HCT116 (cell line): ENCODE measurements around the gene SMG6. TPM values are rescaled to one million over a fixed set of nuclear protein-coding genes. Genes with fewer than 3 reads are reported as not detected.

ENCODE experiments used
- ATAC-seq: fragments of 200-7000 bp; cut with Tn5 transposase; 2 replicates; pipeline ENCODE4 v1.9.1; 2020; ENCODE audit warnings: mild to moderate bottlenecking, moderate library complexity
- BruUV-seq: library from RNA; stranded (reverse); fragments of 400-500 nt; replicated peaks from 2 replicates; lab custom pipeline; 2021; lab: Mats Ljungman, UMichigan
- CTCF ChIA-PET: fragments of 300-600 bp; sonication (Branson Sonifier 250); formaldehyde crosslinking; loops from one replicate; lab custom pipeline; 2021; ENCODE audit warnings: antibody characterized with exemption; lab: Charles Lee
- POLR2A ChIA-PET: fragments of 300-600, 350-600 bp; sonication (Branson Sonifier 250); formaldehyde crosslinking; loops from one replicate; lab custom pipeline; 2021; ENCODE audit warnings: antibody characterized with exemption; lab: Charles Lee
- RAD21 ChIA-PET, 2 experiments: fragments of 300-600 bp; sonication (Branson Sonifier 250); formaldehyde crosslinking; loops; one replicate each; lab custom pipeline; 2023; ENCODE audit warnings: low total read pairs in 2 of 2; ENCODE audit not compliant: uncharacterized antibody in 2 of 2, unreplicated experiment in 2 of 2, low non-redundant PET in 1 of 2; lab: Charles Lee
- DNase-seq: peaks from one replicate; pipeline ENCODE4 v3.0.0-alpha.2; 2010; ENCODE audit warnings: low read depth, low spot score
- H2AFZ ChIP-seq: fragments of 200-600 bp; shearing (Covaris generic), sonication (generic); 2 replicates; pipeline ENCODE4 v1.6.1; 2017; ENCODE audit warnings: low read depth, mixed run types, mixed read lengths, antibody characterized with exemption, low read length; ENCODE audit not compliant: poor library complexity, severe bottlenecking
- H3K27ac ChIP-seq: 2 replicates; pipeline ENCODE4 v1.5.1; 2012; ENCODE audit warnings: low read depth, low read length
- H3K27me3 ChIP-seq: fragments of 200-600 bp; sonication (generic); 2 replicates; pipeline ENCODE4 v1.6.1; 2016; ENCODE audit warnings: mixed run types, low read length, mixed read lengths; ENCODE audit not compliant: insufficient read depth
- H3K36me3 ChIP-seq, 2 experiments: fragments of 200-500 bp in 1 of 2; fragments of 200-600 bp in 1 of 2; sonication (Bioruptor generic) in 1 of 2; sonication (generic) in 1 of 2; 2 replicates each; pipeline versions ENCODE4 v1.5.1 to v1.6.1; 2014 to 2016; ENCODE audit warnings: low read length in 2 of 2, inconsistent platforms in 1 of 2, mixed read lengths in 1 of 2, mixed run types in 1 of 2; ENCODE audit not compliant: insufficient read depth in 2 of 2, control insufficient read depth in 1 of 2
- H3K4me1 ChIP-seq, 2 experiments: fragments of 200-600 bp in 1 of 2; sonication (generic) in 1 of 2; 2 replicates each; pipeline versions ENCODE4 v1.5.1 to v1.6.1; 2012 to 2017; ENCODE audit warnings: low read length in 2 of 2, inconsistent platforms in 1 of 2, mild to moderate bottlenecking in 1 of 2, mixed read lengths in 1 of 2, mixed run types in 1 of 2, moderate library complexity in 1 of 2; ENCODE audit not compliant: insufficient read depth in 2 of 2, control insufficient read depth in 1 of 2
- H3K4me2 ChIP-seq: fragments of 200-600 bp; sonication (generic); 2 replicates; pipeline ENCODE4 v1.6.1; 2017; ENCODE audit warnings: mixed run types, low read length, mixed read lengths
- H3K4me3 ChIP-seq, 2 experiments: fragments of 200-600 bp in 1 of 2; sonication (generic) in 1 of 2; replicated peaks in 1 of 2; 2 replicates each; pipeline ENCODE4 v1.5.1; 2011 to 2016; ENCODE audit warnings: low read length in 2 of 2, control low read depth in 1 of 2, low read depth in 1 of 2, mild to moderate bottlenecking in 1 of 2, mixed read lengths in 1 of 2, mixed run types in 1 of 2
- H3K79me2 ChIP-seq: fragments of 200-600 bp; sonication (generic); 2 replicates; pipeline ENCODE4 v1.6.1; 2017; ENCODE audit warnings: mild to moderate bottlenecking, mixed run types, low read length, moderate library complexity, mixed read lengths; ENCODE audit not compliant: insufficient read depth
- H3K9ac ChIP-seq: fragments of 200-600 bp; sonication (generic); 2 replicates; pipeline ENCODE4 v1.6.1; 2016; ENCODE audit warnings: low read length, mixed read lengths
- H3K9me2 ChIP-seq: fragments of 200-600 bp; sonication (generic), shearing (Covaris generic); 2 replicates; pipeline ENCODE4 v1.6.1; 2017; ENCODE audit warnings: mixed run types, mild to moderate bottlenecking, moderate library complexity; ENCODE audit not compliant: insufficient read depth
- H3K9me3 ChIP-seq, 2 experiments: fragments of 200-500 bp in 1 of 2; fragments of 200-600 bp in 1 of 2; sonication (Bioruptor generic) in 1 of 2; sonication (generic) in 1 of 2; 2 replicates each; pipeline ENCODE4 v1.6.1; 2014 to 2017; ENCODE audit warnings: low read length in 2 of 2, mixed read lengths in 2 of 2, inconsistent platforms in 1 of 2, low read depth in 1 of 2, mild to moderate bottlenecking in 1 of 2, mixed run types in 1 of 2, moderate library complexity in 1 of 2; ENCODE audit not compliant: control insufficient read depth in 1 of 2, insufficient read depth in 1 of 2
- H4K20me1 ChIP-seq: fragments of 200-600 bp; sonication (generic), shearing (Covaris generic); 2 replicates; pipeline ENCODE4 v1.6.1; 2017; ENCODE audit warnings: mixed run types, mild to moderate bottlenecking, moderate library complexity; ENCODE audit not compliant: insufficient read depth
- EGR1 ChIP-seq: IDR thresholded peaks from 2 replicates; pipeline ENCODE4 v1.6.1; 2012; ENCODE audit warnings: low read depth
- ELF1 ChIP-seq: IDR thresholded peaks from 2 replicates; pipeline ENCODE4 v1.6.1; 2012; ENCODE audit warnings: low read depth, borderline replicate concordance
- FOSL1 ChIP-seq: IDR thresholded peaks from 2 replicates; pipeline ENCODE4 v1.6.1; 2012; ENCODE audit warnings: low read depth
- JUND ChIP-seq: IDR thresholded peaks from 2 replicates; pipeline ENCODE4 v1.6.1; 2012
- POLR2A ChIP-seq: IDR thresholded peaks from 2 replicates; pipeline ENCODE4 v1.7.0; 2011; ENCODE audit warnings: borderline replicate concordance; ENCODE audit not compliant: insufficient read depth, insufficient read length; ENCODE audit errors: extremely low read depth
- POLR2AphosphoS5 ChIP-seq: IDR thresholded peaks from 2 replicates; pipeline ENCODE4 v1.6.1; 2011; ENCODE audit warnings: mild to moderate bottlenecking, low read depth, low read length, moderate library complexity
- SIN3A ChIP-seq: IDR thresholded peaks from 2 replicates; pipeline ENCODE4 v1.6.1; 2012; ENCODE audit warnings: low read depth
- SP1 ChIP-seq: IDR thresholded peaks from 2 replicates; pipeline ENCODE4 v1.6.1; 2012; ENCODE audit warnings: low read depth
- YY1 ChIP-seq: IDR thresholded peaks from 2 replicates; pipeline ENCODE4 v1.6.1; 2011; ENCODE audit warnings: low read length, low read depth, moderate library complexity, mild to moderate bottlenecking; ENCODE audit not compliant: insufficient replicate concordance; ENCODE audit errors: extremely low read depth
- ZFX ChIP-seq: fragments of 450-650 bp; IDR thresholded peaks from 2 replicates; pipeline ENCODE4 v1.6.1; 2017
- ZNF274 ChIP-seq: fragments of 200-500 bp; sonication (Bioruptor generic); IDR thresholded peaks from 2 replicates; pipeline ENCODE4 v1.6.1; 2014; ENCODE audit warnings: mild to moderate bottlenecking, low read depth, low read length, inconsistent platforms
- intact Hi-C: fragments of 100-400 bp; cut with micrococcal nuclease; formaldehyde crosslinking; loops from 2 replicates; pipeline ENCODE4 v1.10.0; 2022
- total RNA-seq: library from RNA; stranded (reverse); gene quantifications from one replicate; pipeline ENCODE4 v1.2.1, GENCODE V29; 2021; ENCODE audit not compliant: unreplicated experiment
- TF ChIP-seq, protein P1 (sequence below): IDR thresholded peaks from 2 replicates; pipeline ENCODE4 v1.6.1; 2011; ENCODE audit warnings: mild to moderate bottlenecking, low read length, moderate library complexity; ENCODE audit not compliant: insufficient replicate concordance; ENCODE audit errors: extremely low read depth
- TF ChIP-seq, protein P2 (sequence below): IDR thresholded peaks from 2 replicates; pipeline ENCODE4 v1.6.1; 2012
- TF ChIP-seq, protein P3 (sequence below), 3 experiments: fragments of 200-600 bp in 1 of 3; sonication (generic) in 1 of 3; IDR thresholded peaks in 2 of 3; conservative IDR thresholded peaks in 1 of 3; 2 replicates each; pipeline ENCODE4 v1.5.1; 2012 to 2017; ENCODE audit warnings: low read depth in 2 of 3, low read length in 2 of 3, antibody characterized with exemption in 1 of 3, borderline replicate concordance in 1 of 3, control low read depth in 1 of 3, mild to moderate bottlenecking in 1 of 3, mixed read lengths in 1 of 3, mixed run types in 1 of 3, moderate library complexity in 1 of 3; ENCODE audit not compliant: insufficient read depth in 1 of 3

SMG6 gene
- total RNA-seq, 1 experiment from 2014 or later: 23.1 TPM

DNA sequence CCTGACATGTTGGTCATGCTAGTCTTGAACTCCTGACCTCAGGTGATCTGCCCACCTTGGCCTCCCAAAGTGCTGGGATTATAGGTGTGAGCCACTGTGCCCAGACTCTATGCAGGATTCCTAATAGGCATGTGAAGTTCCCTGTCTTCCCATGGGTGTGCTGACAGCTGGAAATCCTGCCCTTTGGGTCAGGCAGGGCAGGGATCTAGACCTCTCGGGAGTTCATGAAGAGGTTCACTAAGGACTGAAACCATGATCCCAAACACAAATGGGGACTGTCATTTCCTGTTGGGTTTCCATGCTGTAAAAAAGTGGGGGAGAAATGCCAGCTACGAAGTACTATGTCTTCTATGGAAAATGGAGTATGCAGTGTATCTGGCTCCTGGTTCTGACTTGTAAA lies 196.5 kb downstream of the SMG6 start:
- H3K4me1 ChIP-seq: peaks cover 8 to 16% of the 10 kb centered on the region in 2 experiments
- H3K4me3 ChIP-seq: no peak overlapping the region
- POLR2A ChIA-PET: no interaction called here
- no peak for TF ChIP-seq SIN3A
- TF ChIP-seq, protein P1, sequence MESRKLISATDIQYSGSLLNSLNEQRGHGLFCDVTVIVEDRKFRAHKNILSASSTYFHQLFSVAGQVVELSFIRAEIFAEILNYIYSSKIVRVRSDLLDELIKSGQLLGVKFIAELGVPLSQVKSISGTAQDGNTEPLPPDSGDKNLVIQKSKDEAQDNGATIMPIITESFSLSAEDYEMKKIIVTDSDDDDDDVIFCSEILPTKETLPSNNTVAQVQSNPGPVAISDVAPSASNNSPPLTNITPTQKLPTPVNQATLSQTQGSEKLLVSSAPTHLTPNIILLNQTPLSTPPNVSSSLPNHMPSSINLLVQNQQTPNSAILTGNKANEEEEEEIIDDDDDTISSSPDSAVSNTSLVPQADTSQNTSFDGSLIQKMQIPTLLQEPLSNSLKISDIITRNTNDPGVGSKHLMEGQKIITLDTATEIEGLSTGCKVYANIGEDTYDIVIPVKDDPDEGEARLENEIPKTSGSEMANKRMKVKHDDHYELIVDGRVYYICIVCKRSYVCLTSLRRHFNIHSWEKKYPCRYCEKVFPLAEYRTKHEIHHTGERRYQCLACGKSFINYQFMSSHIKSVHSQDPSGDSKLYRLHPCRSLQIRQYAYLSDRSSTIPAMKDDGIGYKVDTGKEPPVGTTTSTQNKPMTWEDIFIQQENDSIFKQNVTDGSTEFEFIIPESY: no peak
- no peak for TF ChIP-seq POLR2A
- TF ChIP-seq ZFX: no peak
- TF ChIP-seq FOSL1: no peak
- no peak for TF ChIP-seq ELF1
- TF ChIP-seq ZNF274: no peak
- no peak overlapping the region for H3K4me2 ChIP-seq
- no peaks in the 10 kb centered on the region; the same call in 1 of the 2 replicates for H4K20me1 ChIP-seq
- H3K9ac ChIP-seq: no peak overlapping the region
- H3K27ac ChIP-seq: no peak overlapping the region
- no peak for ATAC-seq
- BruUV-seq: no TSS peak
- no peak overlapping the region for H2AFZ ChIP-seq
- H3K9me3 ChIP-seq: no peaks in the 10 kb centered on the region
- CTCF ChIA-PET: no interaction called here
- no peak for DNase-seq
- no peaks in the 10 kb centered on the region for H3K27me3 ChIP-seq
- no peaks in the 10 kb centered on the region for H3K79me2 ChIP-seq
- no peaks in the 10 kb centered on the region for H3K9me2 ChIP-seq
- intact Hi-C loops: no loop called here
- RAD21 ChIA-PET: no interaction called here
- no peaks in the 10 kb centered on the region for H3K36me3 ChIP-seq

DNA sequence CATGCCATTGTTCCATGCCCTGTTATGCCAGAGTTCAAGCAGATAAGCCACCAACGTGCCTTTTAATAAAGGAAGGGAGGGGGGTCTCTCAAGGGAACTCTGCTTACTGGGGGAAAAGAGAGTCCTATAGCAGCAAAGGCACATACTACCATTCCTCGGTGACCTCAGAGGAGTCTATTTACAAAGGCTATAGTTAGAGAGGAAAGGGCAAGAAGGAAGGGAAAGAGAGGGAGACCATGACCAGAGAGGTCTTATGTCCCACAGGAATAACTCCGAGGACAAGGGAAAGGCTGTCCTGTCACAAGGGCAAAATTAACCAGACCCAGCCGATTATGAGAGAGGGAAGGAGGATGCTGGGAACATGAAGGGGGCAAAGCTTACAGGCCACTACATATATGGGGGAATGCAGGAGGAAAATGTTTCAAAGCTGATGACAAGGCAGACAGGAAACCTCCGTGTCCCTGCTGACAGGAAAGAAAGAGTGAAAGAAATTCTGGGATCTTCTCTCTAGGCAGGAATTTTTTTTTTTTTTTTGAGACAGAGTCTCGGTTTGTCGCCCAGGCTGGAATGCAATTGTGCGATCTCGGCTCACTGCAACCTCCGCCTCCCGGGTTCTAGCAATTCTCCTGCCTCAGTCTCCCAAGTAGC lies 197.2 kb downstream of the SMG6 start:
- ATAC-seq (no peak), DNase-seq (no peak)
- no TSS peak for BruUV-seq
- Histone ChIP-seq H3K4me3 (no peak overlapping the region), H3K36me3 (no peaks in the 10 kb centered on the region), H3K27me3 (no peaks in the 10 kb centered on the region), H3K4me1 (peaks cover 14 to 22% of the 10 kb centered on the region in 2 experiments), H4K20me1 (no peaks in the 10 kb centered on the region; the same call in 1 of the 2 replicates), H3K4me2 (no peak overlapping the region), H3K79me2 (no peaks in the 10 kb centered on the region), H3K9ac (no peak overlapping the region), H3K9me3 (no peaks in the 10 kb centered on the region), H3K9me2 (no peaks in the 10 kb centered on the region), H3K27ac (no peak overlapping the region), H2AFZ (no peak overlapping the region)
- ChIA-PET CTCF (no interaction called here), POLR2A (no interaction called here), RAD21 (no interaction called here)
- intact Hi-C loops: no loop called here
- TF ChIP-seq SP1 (no peak), YY1 (no peak), JUND (no peak), EGR1 (no peak), POLR2AphosphoS5 (no peak)
- TF ChIP-seq, protein P2, sequence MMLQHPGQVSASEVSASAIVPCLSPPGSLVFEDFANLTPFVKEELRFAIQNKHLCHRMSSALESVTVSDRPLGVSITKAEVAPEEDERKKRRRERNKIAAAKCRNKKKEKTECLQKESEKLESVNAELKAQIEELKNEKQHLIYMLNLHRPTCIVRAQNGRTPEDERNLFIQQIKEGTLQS: no peak
- TF ChIP-seq, protein P3, sequence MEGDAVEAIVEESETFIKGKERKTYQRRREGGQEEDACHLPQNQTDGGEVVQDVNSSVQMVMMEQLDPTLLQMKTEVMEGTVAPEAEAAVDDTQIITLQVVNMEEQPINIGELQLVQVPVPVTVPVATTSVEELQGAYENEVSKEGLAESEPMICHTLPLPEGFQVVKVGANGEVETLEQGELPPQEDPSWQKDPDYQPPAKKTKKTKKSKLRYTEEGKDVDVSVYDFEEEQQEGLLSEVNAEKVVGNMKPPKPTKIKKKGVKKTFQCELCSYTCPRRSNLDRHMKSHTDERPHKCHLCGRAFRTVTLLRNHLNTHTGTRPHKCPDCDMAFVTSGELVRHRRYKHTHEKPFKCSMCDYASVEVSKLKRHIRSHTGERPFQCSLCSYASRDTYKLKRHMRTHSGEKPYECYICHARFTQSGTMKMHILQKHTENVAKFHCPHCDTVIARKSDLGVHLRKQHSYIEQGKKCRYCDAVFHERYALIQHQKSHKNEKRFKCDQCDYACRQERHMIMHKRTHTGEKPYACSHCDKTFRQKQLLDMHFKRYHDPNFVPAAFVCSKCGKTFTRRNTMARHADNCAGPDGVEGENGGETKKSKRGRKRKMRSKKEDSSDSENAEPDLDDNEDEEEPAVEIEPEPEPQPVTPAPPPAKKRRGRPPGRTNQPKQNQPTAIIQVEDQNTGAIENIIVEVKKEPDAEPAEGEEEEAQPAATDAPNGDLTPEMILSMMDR (IDR thresholded peaks at IDR 0.05 in 2 of 3, conservative IDR thresholded peaks at IDR 0.05 in 1 of 3; ENCODE audit: borderline replicate concordance in 1 of 3, insufficient read depth in 1 of 3, low read depth in 2 of 3, low read length in 2 of 3): no peak
